HG03439 (cell line): ENCODE data around the gene UNC79.
"Not testable (repeated sequence)": the region's sequence is repeated elsewhere in the genome, so short reads cannot be mapped to it uniquely, and the experiment has no call there.

Experiments
- ATAC-seq: cut with Tn5 transposase; IDR thresholded peaks from one replicate; pipeline ENCODE4 v1.9.1; 2021; ENCODE audit warnings: mild to moderate bottlenecking, moderate library complexity; ENCODE audit not compliant: unreplicated experiment

UNC79 gene

GRCh38 chr14:93493054-93493453, 62.3 kb downstream of the UNC79 start:
- no peak for ATAC-seq

DNA sequence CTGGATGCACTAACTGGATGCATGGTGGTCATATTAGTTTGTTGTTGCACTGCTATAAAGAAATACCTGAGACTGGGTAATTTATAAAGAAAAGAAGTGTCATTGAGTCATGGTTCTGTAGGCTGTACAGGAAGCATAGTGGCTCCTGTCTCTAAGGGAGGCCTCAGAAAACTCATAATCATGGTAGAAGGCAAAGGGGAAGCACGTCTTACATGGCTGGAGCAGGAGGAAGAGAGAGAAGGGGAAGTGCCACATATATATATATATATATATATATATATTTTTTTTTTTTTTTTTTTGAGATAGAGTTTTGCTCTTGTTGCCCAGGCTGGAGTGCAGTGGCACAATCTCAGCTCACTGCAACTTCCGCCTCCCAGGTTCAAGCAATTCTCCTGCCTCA, 62.9 kb downstream of the UNC79 start:
- ATAC-seq: not testable (repeated sequence)

- no peak for ATAC-seq
Observed at GRCh38 chr14:93496856-93497741, 66.4 kb downstream of the UNC79 start.

DNA sequence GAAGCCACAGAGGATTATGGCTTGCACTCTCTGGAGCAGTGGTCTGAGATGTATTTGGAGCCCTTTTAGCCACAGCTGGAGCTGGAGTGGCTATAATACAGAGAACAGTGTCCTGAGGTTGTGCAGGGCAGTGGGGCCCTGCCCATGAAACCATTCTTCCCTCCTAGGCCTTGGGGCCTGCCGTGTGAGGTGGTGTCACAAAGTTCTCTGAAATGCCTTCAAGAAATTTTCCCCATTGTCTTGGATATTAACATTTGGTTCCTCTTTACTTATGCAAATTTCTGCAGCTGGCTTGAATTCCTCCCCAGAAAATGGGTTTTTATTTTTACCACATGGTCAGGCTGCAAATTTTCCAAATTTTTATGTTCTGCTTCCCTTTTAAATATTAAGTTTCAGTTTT, 79.3 kb downstream of the UNC79 start:
- ATAC-seq: no peak

DNA sequence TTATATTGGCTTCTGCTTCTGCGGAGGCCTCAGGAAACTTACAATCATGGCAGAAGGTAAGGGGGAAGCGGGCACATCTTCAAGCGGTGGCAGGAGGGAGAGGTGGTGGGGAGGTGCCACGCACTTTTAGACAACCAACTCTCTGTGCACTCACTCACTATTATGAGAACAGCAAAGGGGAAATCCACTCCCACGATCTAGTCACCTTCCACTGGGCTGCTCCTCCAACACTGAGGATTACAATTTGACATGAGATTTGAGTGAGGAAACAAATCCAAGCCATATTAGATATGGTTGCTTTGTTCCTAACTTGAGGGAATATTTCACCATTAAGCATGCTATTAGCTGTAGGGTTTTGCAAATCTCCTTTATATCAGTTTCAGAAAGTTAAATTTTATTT, 80.3 kb downstream of the UNC79 start:
- no peak for ATAC-seq

GRCh38 chr14:93520053-93520607, 89.4 kb downstream of the UNC79 start:
- no peak for ATAC-seq

- no peak for ATAC-seq
Observed at GRCh38 chr14:93522221-93522620, 91.5 kb downstream of the UNC79 start.

GRCh38 chr14:93525216-93525615, 94.5 kb downstream of the UNC79 start:
- ATAC-seq: not testable (repeated sequence)

GRCh38 chr14:93525696-93526451, 95.1 kb downstream of the UNC79 start:
- no peak for ATAC-seq

- ATAC-seq: no peak
Observed at GRCh38 chr14:93527203-93527607, 96.5 kb downstream of the UNC79 start.

DNA sequence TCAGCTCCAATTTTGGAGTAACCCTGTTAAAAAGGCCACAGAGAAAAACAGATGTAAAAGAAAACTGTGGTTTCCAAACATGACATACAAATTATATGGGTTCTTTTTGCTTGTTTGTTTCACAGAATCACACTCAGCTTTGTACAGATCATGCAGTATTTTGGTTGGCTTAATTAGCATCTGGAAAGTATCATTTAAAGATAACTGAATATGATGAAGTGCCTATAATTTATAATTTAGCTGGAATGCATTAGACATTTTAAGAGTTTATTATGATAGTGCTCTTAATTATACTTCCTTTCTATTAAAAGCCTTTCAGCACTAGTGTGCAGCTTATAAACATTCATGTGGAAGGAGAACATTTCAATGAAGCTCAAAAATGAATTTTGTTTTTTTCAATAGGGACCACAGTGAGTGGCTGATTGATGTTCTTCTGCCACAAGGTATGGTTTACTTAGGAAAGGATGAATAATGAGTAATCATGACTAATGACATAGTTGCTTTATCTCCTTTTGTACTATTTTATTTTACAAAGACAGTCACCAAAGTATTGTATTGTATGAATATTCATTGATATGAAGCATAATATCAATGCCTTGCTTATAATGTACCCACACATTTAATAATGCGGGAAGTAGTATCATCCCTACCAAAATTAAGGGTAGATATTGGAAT, 98.3 kb downstream of the UNC79 start:
- no peak for ATAC-seq

DNA sequence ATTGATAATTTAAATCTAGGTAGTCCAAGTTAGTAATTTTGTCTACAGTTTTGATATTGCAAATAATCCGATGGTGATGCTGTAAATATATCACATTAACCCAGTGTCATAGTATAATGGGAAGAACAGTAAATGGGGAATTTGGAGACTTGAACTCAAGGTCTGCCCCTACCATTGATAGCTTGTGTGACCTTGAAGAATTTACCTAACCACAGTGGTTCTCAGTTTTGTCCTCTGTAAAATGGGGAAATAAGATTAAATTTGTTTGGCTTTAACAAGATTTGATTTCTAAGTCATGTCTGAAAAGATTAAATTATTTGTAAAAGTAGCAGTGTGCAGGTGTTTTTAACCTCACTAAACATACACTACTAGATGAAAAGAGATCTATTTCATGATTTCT, 100.9 kb downstream of the UNC79 start:
- no peak for ATAC-seq

DNA sequence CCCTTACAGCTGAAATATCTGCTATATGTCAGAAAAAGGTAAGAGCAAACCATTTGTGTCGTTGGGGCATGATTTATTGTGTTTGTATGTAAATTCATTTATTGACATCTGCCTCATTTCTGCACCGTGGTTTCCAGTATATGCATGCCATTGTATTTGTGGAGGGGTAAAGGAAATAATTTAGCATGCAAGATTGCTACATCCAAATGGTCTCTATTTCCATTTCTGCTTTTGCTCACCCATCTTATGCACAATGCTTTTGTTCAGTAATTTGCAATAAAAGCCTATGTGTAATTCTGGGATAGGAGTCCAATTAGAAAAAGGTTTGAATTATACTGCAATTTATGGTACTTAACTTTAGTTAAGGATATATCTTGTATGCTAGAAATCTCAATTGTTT, 101.8 kb downstream of the UNC79 start:
- no peak for ATAC-seq

DNA sequence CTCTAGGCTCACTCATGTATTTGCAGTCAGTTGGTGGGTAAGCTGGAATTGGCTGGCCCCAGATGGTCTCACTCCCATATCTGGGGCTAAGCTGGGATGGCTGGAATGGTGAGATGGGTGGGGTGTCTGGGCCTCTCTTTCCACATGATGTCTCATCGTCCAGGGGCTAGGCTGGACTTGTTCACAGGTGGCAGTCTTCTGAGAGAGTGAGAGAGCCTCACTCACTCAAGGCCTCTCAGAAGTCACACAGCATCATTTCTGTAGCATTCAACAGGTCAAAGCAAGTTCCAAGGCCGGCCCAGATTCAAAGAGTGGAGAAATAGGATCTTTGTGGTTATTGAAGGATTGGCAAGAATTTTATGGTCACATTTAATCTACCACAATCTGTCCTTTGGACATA, 102.7 kb downstream of the UNC79 start:
- no peak for ATAC-seq

GRCh38 chr14:93533842-93534241, 103.1 kb downstream of the UNC79 start:
- ATAC-seq: no peak

DNA sequence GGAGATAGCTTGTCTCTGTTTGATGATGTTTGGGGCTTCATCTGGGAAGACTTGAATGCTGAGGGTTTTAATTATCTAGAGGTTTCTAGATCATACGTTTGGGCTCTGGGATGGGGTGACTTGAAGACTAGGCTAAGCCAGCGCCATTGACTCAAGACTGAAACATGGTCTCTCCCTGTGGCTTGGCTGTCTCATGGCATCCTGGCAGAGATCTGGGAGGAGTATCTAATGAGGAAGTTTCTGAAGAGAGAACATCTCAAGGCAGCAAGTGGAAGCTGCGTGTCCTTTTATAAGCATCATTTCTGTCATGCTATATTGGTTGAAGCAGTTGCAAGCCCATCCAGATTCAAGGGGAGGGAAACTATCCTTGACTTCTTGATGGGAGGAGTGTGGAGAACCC, 104.8 kb downstream of the UNC79 start:
- no peak for ATAC-seq

DNA sequence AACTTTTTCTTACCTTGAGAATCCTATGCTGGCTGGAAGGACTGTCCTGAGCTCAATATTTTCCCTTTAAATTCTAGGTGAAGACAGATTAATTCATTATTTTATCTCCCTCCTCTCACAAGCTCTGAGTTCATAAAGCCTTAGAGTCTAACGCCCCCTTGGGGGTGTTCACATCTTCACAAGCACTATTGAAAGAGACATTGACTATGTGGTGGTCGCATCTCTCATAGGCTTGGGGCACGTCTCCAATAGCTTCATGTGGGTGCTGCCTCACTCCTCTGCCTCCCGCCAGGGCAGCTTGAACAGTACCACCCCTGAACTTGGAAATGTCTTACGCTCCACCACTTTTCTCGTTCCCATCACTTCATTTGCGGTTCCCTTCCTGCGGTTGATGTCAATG, 106.2 kb downstream of the UNC79 start:
- ATAC-seq: no peak

DNA sequence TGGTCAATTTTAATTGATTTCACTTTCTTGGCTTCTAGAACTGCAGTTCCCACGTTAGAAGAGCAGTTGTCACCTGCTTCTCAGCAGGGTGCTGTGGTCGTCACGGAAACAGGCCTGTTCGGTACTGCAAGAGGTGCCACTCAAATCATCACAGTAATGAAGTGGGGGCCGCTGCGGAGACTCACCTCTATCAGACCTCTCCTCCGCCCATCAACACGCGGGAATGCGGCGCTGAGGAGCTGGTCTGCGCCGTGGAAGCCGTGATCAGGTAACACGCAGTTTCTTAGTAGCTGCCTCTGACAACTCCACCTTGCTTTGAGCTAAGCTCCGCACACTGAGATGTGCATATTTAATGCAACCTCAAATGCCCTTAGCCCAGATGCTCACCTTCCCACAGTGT, 107.2 kb downstream of the UNC79 start:
- ATAC-seq: no peak

GRCh38 chr14:93538413-93538812, 107.7 kb downstream of the UNC79 start:
- ATAC-seq: no peak

DNA sequence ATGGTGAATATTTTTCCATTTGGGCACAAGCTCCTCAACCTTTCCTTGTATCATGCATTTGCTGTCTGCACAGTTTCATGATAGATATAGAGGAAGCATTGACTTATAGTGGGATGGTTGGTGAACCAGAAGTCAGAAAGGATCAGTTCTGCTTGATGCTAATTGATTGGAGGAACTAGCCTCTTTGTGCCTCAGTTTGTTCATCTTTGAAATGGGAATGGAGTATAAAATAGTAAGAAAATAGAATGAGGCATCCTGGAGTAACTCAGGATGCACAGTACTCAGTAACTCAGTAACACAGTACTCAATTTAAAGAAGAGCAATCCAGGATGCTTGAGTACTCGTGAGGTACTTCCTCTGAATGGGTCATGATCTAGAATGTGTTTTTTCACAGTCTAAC, 109.5 kb downstream of the UNC79 start:
- ATAC-seq: no peak

- no peak for ATAC-seq
Observed at GRCh38 chr14:93543766-93544165, 113.0 kb downstream of the UNC79 start.
